Stimulated activated CD4-positive, alpha-beta T cell treated with anti-CD3 and anti-CD28 coated beads, Interleukin-4, amount 100 ng/mL, for 24 hours (primary cell): Measurements from ENCODE around the gene RUSF1.
"Not testable (repeated sequence)": the region's sequence is repeated elsewhere in the genome, so short reads cannot be mapped to it uniquely, and the experiment has no call there.

Experiments used
- DNase-seq: peaks from one replicate; pipeline ENCODE4 v3.0.0-alpha.2; 2020

The RUSF1 gene

DNA sequence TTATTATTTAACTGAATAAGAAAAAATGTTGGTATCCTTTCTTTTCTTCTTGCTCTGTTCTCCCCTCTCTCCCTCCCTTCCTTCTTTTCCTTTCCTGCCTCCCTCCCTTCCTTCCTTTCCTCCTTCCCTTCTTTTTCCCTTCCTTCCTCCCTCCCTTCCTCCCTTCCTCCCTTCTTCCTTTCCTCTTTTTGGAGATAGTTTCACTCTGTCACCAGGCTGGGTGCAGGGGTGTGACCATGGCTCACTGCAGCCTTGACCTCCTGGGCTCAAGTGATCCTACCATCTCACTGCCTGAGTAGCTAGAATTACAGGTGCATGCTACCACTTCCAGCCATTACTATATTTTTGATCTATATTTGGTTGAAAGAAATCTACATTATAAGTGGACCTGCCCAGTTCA is 5.7 kb upstream of the RUSF1 start:
- DNase-seq: no peak

DNA sequence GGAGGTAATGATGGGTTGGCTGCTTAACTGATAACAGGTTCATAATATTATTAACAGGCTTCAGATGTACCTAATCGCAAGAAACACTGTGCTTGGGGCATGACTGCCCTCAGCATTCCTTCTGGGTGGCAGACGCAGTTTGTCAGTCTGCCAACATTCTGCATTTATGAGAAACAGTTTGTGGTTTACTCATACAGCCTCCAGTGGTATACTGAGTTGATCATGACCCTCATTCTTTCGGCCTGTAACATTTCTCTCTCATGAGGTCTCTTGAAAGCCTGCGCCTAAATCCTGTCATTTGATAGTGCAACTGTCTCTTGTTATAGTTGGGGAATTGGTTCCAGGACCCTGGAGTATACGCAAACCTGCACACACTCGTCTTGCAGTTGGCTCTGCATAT is 4.9 kb upstream of the RUSF1 start:
- no peak for DNase-seq

DNA sequence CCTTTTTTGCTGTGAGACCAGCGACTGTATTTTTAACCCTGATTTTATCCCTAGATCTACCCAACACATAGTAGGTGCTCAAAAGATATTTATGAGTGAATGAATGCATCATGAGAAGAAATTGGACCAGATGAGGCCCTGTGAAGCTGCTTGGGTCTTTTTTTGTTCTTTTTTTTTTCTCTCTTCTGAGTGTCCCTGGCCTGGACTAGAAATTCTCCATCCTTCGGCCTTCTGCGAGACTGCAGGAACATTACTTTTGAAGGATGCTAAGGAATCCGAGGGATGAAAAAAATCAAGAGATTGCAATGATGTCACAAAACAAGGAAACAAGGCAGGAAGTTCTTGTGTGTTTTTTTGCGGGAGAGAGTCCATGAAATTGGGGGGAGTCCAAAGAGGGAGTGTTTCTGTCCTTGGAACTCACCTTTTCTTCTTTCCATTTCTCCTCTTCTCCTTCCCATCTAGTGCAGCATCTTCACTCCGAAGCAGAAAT is 560 bp upstream of the RUSF1 start:
- no peak for DNase-seq

DNA sequence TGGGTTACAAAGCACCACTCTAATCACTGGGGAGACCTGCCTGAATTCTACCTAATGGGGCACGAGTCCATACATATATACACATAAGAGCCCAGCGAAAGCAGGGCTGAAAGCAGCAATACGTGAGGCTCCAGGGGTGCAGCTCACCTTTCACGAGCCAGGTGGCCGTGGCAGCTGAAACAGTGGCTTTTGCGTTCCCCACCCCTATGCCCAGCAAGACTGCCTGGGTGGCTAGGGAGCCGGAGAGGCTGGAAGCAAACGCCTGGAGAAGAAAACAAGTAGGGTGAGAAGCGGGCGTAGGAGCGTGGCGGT is 618 bp downstream of the RUSF1 start:
- no peak for DNase-seq

DNA sequence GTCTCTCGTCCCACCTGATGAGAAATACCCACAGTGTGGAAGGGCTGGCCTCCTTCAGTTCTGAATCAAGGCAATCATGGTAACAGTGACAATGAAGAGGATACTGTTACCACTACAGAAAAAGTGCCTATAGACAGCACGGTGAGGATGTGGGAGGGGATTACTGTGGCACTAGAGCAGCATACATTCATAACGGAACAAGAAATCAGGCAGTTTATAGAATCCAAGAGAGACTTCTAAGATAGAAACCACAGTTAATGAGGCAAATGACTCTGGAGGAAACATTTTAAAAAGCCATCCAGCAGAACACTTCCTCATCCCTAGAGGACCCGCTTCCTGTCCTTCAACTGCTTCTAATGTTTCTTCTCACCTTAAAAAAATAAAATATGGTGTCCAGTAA is 2.7 kb downstream of the RUSF1 start:
- DNase-seq: peak; percentile 23

- DNase-seq: no peak
Measured at GRCh38 chr16:31504159-31504558, 4.0 kb downstream of the RUSF1 start.

DNA sequence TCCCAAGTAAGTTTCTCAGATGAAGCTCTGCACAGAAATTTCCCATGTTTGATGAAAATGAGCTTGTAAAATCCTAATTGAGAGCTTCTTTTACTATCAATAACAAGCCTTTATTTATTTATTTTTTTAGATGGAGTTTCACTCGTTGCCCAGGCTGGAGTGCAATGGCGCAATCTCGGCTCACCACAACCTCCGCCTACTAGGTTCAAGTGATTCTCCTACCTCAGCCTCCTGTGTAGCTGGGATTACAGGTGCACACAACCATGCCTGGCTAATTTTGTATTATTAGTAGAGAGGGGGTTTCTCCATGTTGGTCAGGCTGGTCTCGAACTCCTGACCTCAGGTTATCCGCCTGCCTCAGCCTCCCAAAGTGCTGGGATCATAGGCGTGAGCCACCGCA is 4.6 kb downstream of the RUSF1 start:
- DNase-seq: not testable (repeated sequence)

DNA sequence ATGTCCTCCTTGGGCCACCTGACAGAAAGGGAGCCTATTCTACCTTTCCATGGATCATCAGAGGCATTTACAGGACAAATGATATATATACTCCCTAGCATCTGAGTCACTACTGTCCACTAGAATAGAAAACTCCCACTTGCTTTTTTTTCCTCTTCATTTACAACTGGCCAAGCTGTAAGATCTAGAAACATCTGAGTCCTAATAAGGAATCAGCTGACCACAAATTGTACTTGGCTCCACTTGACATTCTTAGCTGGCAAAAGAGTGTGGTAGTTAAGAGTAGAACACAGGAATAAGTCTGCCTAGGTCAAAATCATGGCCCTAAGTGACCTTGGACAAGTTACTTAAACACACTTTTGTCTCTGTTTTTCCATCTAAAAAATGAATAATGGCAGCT is 5.2 kb downstream of the RUSF1 start:
- no peak for DNase-seq

DNA sequence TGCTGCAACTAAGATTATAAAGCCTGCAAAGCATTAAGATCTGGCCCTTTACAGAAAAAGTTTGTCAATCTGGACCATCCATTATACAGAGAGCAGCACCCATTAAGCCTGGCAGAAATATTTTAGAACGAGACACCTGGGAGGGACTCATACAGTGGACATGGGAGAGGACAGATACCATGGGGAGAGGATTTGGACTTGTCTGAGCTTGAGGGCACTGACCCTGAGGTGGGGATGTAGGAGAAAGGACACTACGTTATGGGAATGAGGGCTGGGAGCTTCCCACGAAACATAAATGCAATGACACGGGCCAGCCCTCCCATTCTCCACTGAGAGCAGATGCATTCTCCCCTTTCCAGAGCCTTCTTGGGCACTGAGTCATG is 6.2 kb downstream of the RUSF1 start:
- no peak for DNase-seq

- no peak for DNase-seq
Measured at GRCh38 chr16:31501226-31501965, 6.8 kb downstream of the RUSF1 start.

- DNase-seq: no peak
Measured at GRCh38 chr16:31499928-31500327, 8.3 kb downstream of the RUSF1 start.

DNA sequence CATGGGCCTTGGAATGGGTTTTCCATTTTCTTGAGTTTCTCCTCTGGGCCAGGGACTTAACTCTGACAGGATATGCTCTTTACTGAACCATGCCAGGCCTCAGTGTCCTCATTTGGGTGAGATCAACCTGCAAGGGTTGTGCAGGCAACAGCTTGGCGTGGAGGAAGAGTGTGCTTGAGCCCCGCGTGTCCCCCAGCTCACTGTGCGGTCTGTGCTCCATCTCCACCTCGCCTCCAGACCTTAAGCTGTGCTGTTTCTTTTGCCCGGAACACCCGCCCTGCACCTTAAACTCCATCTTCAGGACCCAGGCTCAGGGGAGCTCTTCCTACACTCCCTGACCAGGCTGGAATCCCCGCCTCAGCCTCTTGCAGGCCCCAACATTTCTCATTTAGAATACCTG is 9.7 kb downstream of the RUSF1 start:
- DNase-seq: no peak

GRCh38 chr16:31496670-31497069 is 11.5 kb downstream of the RUSF1 start:
- DNase-seq: no peak

GRCh38 chr16:31493506-31494125 is 14.6 kb downstream of the RUSF1 start:
- no peak for DNase-seq

- DNase-seq: no peak
Measured at GRCh38 chr16:31491778-31492418, 16.3 kb downstream of the RUSF1 start.

DNA sequence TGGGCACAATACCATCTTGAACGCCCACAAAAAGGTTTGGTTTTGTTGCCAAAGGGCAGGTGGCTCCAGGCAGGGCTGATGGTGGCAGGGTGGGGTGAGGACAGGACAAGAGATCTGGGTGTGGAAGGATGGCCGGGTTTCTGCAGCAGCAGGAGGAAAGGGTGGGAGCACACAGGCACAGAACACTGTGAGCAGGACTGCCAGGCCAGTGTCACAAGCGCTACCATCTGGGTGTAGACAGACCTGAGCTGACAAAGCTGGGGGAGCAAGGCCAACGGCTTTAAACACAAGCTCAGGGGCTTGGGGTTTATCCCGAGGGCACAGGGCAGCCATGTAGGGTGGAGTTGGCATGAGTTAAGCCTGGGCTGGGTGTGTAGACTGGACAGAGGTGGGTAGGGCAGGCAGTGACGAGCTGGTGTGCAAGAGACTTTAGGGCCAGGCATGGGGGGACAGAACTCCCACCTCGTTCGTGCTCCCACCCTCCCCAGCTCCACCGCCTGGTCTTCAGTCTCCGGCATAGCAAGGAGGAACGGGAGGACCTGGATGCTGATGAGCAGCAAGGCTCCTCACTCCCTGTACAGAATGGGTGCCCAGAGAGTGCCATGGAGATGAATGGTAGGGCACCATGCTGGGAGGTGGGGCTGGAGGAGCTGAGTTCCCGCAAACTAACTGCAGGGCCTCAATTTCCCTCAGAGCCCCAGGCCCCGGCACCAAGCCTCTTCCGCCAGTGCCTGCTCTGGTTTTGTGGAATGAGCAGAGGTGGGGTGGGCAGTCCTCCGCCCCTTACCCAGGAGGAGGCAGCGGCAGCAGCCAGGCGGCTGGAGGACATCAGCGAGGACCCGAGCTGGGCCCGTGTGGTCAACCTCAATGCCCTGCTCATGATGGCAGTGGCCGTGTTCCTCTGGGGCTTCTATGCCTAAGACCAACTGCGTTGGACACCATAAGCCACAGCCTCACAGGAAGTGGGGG is 18.3 kb downstream of the RUSF1 start:
- DNase-seq: no peak

DNA sequence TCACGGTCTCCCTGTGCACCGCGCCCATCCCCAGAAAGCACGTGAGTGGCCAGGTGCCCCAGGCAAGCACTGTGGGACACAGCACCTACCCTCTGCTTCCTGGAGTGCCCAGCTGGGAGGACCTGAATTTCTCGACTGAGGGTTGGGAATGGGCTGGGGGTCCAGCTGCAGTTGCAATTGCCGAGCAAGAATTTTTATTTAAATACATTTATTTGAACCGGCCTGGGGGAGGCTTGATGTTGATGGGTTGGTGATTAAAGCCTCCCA is 19.0 kb downstream of the RUSF1 start:
- DNase-seq: no peak

- no peak for DNase-seq
Measured at GRCh38 chr16:31488468-31489297, 19.5 kb downstream of the RUSF1 start.

GRCh38 chr16:31487720-31488467 is 20.3 kb downstream of the RUSF1 start:
- DNase-seq: peak; percentile 60

GRCh38 chr16:31487071-31487719 is 21.0 kb downstream of the RUSF1 start:
- no peak for DNase-seq

DNA sequence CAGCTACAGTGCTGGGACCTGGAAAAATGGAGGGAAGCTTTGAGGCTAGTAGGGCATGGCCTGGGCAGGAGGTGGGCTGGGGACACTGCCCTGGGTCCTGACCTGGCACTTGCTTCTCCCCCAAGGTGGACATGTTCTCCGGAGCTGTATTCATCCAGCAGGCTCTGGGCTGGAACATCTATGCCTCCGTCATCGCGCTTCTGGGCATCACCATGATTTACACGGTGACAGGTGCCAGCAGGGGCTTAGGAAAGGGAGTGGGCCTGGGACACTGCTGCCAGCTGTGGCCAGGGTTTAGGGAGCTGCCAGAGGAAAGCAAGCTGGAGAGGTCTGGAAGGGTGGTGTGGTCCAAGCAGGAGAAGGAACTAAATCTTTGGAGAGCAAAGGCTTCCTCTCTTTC is 22.1 kb downstream of the RUSF1 start:
- no peak for DNase-seq
